WTC11 (cell line): ENCODE results near the gene ANO10. TPM values are rescaled to one million over a fixed set of nuclear protein-coding genes. Genes with fewer than 3 reads are reported as not detected.
"Not testable (repeated sequence)": the region's sequence is repeated elsewhere in the genome, so short reads cannot be mapped to it uniquely, and the experiment has no call there.

Experiments
- ATAC-seq: fragments of 200-7000 bp; cut with Tn5 transposase; 2 replicates; pipeline ENCODE4 v1.10.0; 2021; ENCODE audit warnings: mild to moderate bottlenecking, moderate library complexity
- CTCF ChIA-PET: fragments of 300-600 bp; sonication (Branson Sonifier 250); formaldehyde crosslinking; loops from one replicate; lab custom pipeline; 2021; ENCODE audit warnings: antibody characterized with exemption; lab: Charles Lee
- POLR2A ChIA-PET: fragments of 350-600 bp; sonication (Branson Sonifier 250); formaldehyde crosslinking; loops from one replicate; lab custom pipeline; 2021; ENCODE audit warnings: antibody characterized with exemption; lab: Charles Lee
- DNase-seq: peaks from one replicate; pipeline ENCODE4 v3.0.0; 2021; ENCODE audit warnings: low spot score
- H3K27ac Mint-ChIP-seq: 2 replicates; pipeline ENCODE4 v1.8.0; 2021; ENCODE audit warnings: mixed read lengths
- H3K27me3 Mint-ChIP-seq: 2 replicates; pipeline ENCODE4 v1.8.0; 2021; ENCODE audit warnings: low read depth, mild to moderate bottlenecking, moderate library complexity, mixed read lengths
- H3K36me3 Mint-ChIP-seq: 2 replicates; pipeline ENCODE4 v1.8.0; 2021; ENCODE audit warnings: mixed read lengths
- H3K4me1 Mint-ChIP-seq: 2 replicates; pipeline ENCODE4 v1.8.0; 2022; ENCODE audit warnings: mixed read lengths
- H3K4me3 Mint-ChIP-seq: 2 replicates; pipeline ENCODE4 v1.8.0; 2021; ENCODE audit warnings: mild to moderate bottlenecking, moderate library complexity, mixed read lengths
- H3K9me3 Mint-ChIP-seq: 2 replicates; pipeline ENCODE4 v1.8.0; 2021; ENCODE audit warnings: mixed read lengths
- AR ChIP-seq: fragments of 250-450 bp; sonication (Bioruptor Pico); IDR thresholded peaks from 2 replicates; pipeline ENCODE4 v1.9.0; 2021; ENCODE audit warnings: mild to moderate bottlenecking
- ATF3 ChIP-seq: sonication (generic); formaldehyde crosslinking; conservative IDR thresholded peaks from 2 replicates; pipeline ENCODE4 v1.8.1; 2022; ENCODE audit warnings: mild to moderate bottlenecking, missing genetic modification reagents
- ATF6 ChIP-seq: sonication (generic); formaldehyde crosslinking; IDR thresholded peaks from 2 replicates; pipeline ENCODE4 v1.8.1; 2023; ENCODE audit warnings: mild to moderate bottlenecking, missing genetic modification reagents
- CDX4 ChIP-seq: fragments of 250-450 bp; sonication (Bioruptor Pico); IDR thresholded peaks from 2 replicates; pipeline ENCODE4 v1.9.0; 2021; ENCODE audit warnings: moderate library complexity, mild to moderate bottlenecking, inconsistent platforms, borderline replicate concordance
- E2F5 ChIP-seq: sonication (generic); formaldehyde crosslinking; IDR thresholded peaks from 2 replicates; pipeline ENCODE4 v1.8.1; 2022; ENCODE audit warnings: mild to moderate bottlenecking, moderate library complexity, missing genetic modification reagents
- EMX1 ChIP-seq: fragments of 250-450 bp; sonication (Bioruptor Pico); IDR thresholded peaks from 2 replicates; pipeline ENCODE4 v1.8.0; 2021; ENCODE audit warnings: mild to moderate bottlenecking
- GABPB1 ChIP-seq: sonication (generic); formaldehyde crosslinking; IDR thresholded peaks from 2 replicates; pipeline ENCODE4 v1.8.1; 2023; ENCODE audit warnings: mild to moderate bottlenecking, missing genetic modification reagents
- GRHL2 ChIP-seq: fragments of 250-450 bp; sonication (Bioruptor Pico); IDR thresholded peaks from 2 replicates; pipeline ENCODE4 v1.8.0; 2022; ENCODE audit warnings: mild to moderate bottlenecking, moderate library complexity; ENCODE audit not compliant: insufficient replicate concordance, severe bottlenecking
- GTF2I ChIP-seq: fragments of 250-450 bp; sonication (Bioruptor Pico); conservative IDR thresholded peaks from 2 replicates; pipeline ENCODE4 v1.4.0; 2021; ENCODE audit warnings: mild to moderate bottlenecking
- JUN ChIP-seq: sonication (generic); formaldehyde crosslinking; IDR thresholded peaks from 2 replicates; pipeline ENCODE4 v1.8.0; 2023; ENCODE audit warnings: mild to moderate bottlenecking, missing genetic modification reagents
- MYBL2 ChIP-seq: sonication (generic); formaldehyde crosslinking; IDR thresholded peaks from 2 replicates; pipeline ENCODE4 v1.8.1; 2023; ENCODE audit warnings: mild to moderate bottlenecking, moderate library complexity, missing genetic modification reagents
- RORB ChIP-seq: fragments of 250-450 bp; sonication (Bioruptor Pico); IDR thresholded peaks from 2 replicates; pipeline ENCODE4 v1.9.0; 2021; ENCODE audit warnings: mild to moderate bottlenecking
- SOX15 ChIP-seq: fragments of 250-450 bp; sonication (Bioruptor Pico); IDR thresholded peaks from 2 replicates; pipeline ENCODE4 v1.9.0; 2021; ENCODE audit warnings: mild to moderate bottlenecking
- TEAD1 ChIP-seq: sonication (generic); formaldehyde crosslinking; IDR thresholded peaks from 2 replicates; pipeline ENCODE4 v1.8.0; 2022; ENCODE audit warnings: mild to moderate bottlenecking, missing genetic modification reagents
- total RNA-seq: library from RNA; stranded (reverse); gene quantifications from 3 replicates; pipeline ENCODE4 v1.2.3, GENCODE V29; 2021
- TF ChIP-seq, protein P1 (sequence below): fragments of 250-450 bp; sonication (Bioruptor Pico); IDR thresholded peaks from 2 replicates; pipeline ENCODE4 v1.8.0; 2021; ENCODE audit warnings: mild to moderate bottlenecking

ANO10 gene
- total RNA-seq, 1 experiment from 2014 or later = 35.1 TPM

GRCh38 chr3:43361077-43361476 is 260.7 kb downstream of the ANO10 start (continued):
- no peak for TF ChIP-seq ATF6 (CRISPR knock-in tag)

- not testable (repeated sequence) for DNase-seq, ATAC-seq, H3K27ac Mint-ChIP-seq, H3K4me3 Mint-ChIP-seq
- Mint-ChIP-seq H3K36me3 (peaks cover 21% of the 10 kb centered on the region; the same call in 1 of the 2 replicates), H3K27me3 (peaks cover 54% of the 10 kb centered on the region), H3K9me3 (peaks cover 32% of the 10 kb centered on the region), H3K4me1 (peaks cover 16% of the 10 kb centered on the region)
- POLR2A ChIA-PET = interaction anchor here (0.6 kb wide), 1 partner anchor 27 kb away, joined by 3 read pairs; no protein-coding TSS in a partner anchor
- CTCF ChIA-PET = interaction anchor here (1.4 kb wide), 1 partner anchor 194 kb away, joined by 3 read pairs; no protein-coding TSS in a partner anchor
These were observed 265.8 kb downstream of the ANO10 start for GRCh38 chr3:43356033-43356432.

DNA sequence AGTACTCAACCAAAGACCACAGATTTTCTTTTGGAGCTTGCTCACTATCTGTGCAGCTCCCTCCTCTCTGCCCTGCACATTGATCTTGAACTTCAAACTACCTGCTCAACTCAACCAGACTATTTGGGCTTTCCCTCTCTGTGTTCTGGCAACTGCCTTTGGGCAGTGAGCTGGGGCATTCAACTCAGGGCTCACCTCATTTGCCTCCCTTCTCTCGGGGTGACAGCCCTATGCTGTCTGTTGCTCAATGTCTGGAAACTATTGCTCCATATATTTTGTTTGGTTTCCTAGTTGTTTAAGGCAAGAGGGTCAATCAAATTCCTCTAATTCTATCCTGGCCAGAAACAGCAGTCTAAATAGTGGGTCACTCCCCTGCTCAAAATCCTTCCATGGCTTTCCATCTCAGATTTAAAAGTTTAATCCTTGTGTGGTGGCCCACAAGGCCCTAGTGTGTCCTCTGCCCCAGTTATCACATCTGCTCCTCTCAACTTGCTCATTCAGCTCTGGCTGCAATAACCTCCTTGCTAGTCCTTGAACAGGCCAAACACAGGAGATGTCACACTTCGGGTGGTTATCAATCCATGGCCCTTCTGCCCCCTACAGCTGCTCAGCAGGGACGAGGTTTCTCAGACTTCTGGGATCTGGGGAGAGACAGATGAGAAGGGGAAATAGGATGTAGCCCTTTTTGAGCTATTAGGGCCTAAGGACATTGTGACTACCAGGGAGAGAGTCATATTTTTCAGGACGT is 267.7 kb downstream of the ANO10 start:
- ATAC-seq (no peak), DNase-seq (no peak)
- Mint-ChIP-seq H3K4me3 (no peak overlapping the region), H3K4me1 (no peaks in the 10 kb centered on the region), H3K27ac (no peak overlapping the region), H3K9me3 (peaks cover 32% of the 10 kb centered on the region), H3K27me3 (peaks cover 54% of the 10 kb centered on the region), H3K36me3 (peaks cover 21% of the 10 kb centered on the region; the same call in 1 of the 2 replicates)
- ChIA-PET POLR2A (no interaction called here), CTCF (interaction anchor here (1.3 kb wide), 1 partner anchor 149 kb away, joined by 3 read pairs; no protein-coding TSS in a partner anchor)
- TF ChIP-seq GABPB1 (CRISPR knock-in tag) (0 out of 2 replicates have a peak, but pooled peaks have one; percentile 17), TEAD1 (no peak)

GRCh38 chr3:43353393-43353792 is 268.4 kb downstream of the ANO10 start:
- Mint-ChIP-seq H3K27ac (no peak overlapping the region), H3K4me3 (no peak overlapping the region), H3K27me3 (peaks cover 54% of the 10 kb centered on the region), H3K36me3 (peaks cover 26% of the 10 kb centered on the region), H3K4me1 (no peaks in the 10 kb centered on the region), H3K9me3 (peaks cover 30% of the 10 kb centered on the region)
- DNase-seq = no peak
- ChIA-PET CTCF (no interaction called here), POLR2A (interaction anchor here (0.6 kb wide), 1 partner anchor 754 kb away, joined by 5 read pairs; no protein-coding TSS in a partner anchor)
- TF ChIP-seq MYBL2 (CRISPR knock-in tag) (no peak), E2F5 (CRISPR knock-in tag) (no peak), EMX1 (no peak), GRHL2 (CRISPR knock-in tag) (no peak), ATF3 (CRISPR knock-in tag) (no peak), CDX4 (CRISPR knock-in tag) (no peak), SOX15 (CRISPR knock-in tag) (no peak), JUN (CRISPR knock-in tag) (no peak), AR (CRISPR knock-in tag) (no peak), GTF2I (no peak), RORB (no peak)
- TF ChIP-seq, protein P1, sequence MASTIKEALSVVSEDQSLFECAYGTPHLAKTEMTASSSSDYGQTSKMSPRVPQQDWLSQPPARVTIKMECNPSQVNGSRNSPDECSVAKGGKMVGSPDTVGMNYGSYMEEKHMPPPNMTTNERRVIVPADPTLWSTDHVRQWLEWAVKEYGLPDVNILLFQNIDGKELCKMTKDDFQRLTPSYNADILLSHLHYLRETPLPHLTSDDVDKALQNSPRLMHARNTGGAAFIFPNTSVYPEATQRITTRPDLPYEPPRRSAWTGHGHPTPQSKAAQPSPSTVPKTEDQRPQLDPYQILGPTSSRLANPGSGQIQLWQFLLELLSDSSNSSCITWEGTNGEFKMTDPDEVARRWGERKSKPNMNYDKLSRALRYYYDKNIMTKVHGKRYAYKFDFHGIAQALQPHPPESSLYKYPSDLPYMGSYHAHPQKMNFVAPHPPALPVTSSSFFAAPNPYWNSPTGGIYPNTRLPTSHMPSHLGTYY (CRISPR knock-in tag) = no peak
- ATAC-seq = no peak
